SIG-M5 (cell line): Measurements from ENCODE around the gene SIK2.
"Not testable (repeated sequence)": the region's sequence is repeated elsewhere in the genome, so short reads cannot be mapped to it uniquely, and the experiment has no call there.

ENCODE experiments used
- DNase-seq: peaks from one replicate; lab custom pipeline; 2025; lab: John Stamatoyannopoulos, UW

The SIK2 gene

GRCh38 chr11:111698852-111699559, 96.8 kb downstream of the SIK2 start:
- DNase-seq: no peak

- DNase-seq: no peak
Measured at GRCh38 chr11:111699579-111700156, 97.4 kb downstream of the SIK2 start.

- no peak for DNase-seq
Measured at GRCh38 chr11:111700162-111700561, 97.9 kb downstream of the SIK2 start.

- DNase-seq: no peak
Measured at GRCh38 chr11:111702623-111703022, 100.4 kb downstream of the SIK2 start.

- no peak for DNase-seq
Measured at GRCh38 chr11:111703576-111703975, 101.3 kb downstream of the SIK2 start.

GRCh38 chr11:111707039-111707690, 104.9 kb downstream of the SIK2 start:
- no peak for DNase-seq

GRCh38 chr11:111707691-111708067, 105.4 kb downstream of the SIK2 start:
- no peak for DNase-seq

- DNase-seq: no peak
Measured at GRCh38 chr11:111714522-111714921, 112.3 kb downstream of the SIK2 start.

GRCh38 chr11:111715142-111715816, 113.0 kb downstream of the SIK2 start:
- no peak for DNase-seq

GRCh38 chr11:111717660-111718059, 115.4 kb downstream of the SIK2 start:
- DNase-seq: not testable (repeated sequence)

- DNase-seq: no peak
Measured at GRCh38 chr11:111718436-111718835, 116.2 kb downstream of the SIK2 start.

GRCh38 chr11:111718859-111719258, 116.6 kb downstream of the SIK2 start:
- DNase-seq: no peak

GRCh38 chr11:111719379-111719778, 117.1 kb downstream of the SIK2 start:
- no peak for DNase-seq

- DNase-seq: no peak
Measured at GRCh38 chr11:111720801-111721494, 118.7 kb downstream of the SIK2 start.

- no peak for DNase-seq
Measured at GRCh38 chr11:111722501-111722900, 120.3 kb downstream of the SIK2 start.

- DNase-seq: no peak
Measured at GRCh38 chr11:111723595-111723994, 121.3 kb downstream of the SIK2 start.

GRCh38 chr11:111724615-111725129, 122.4 kb downstream of the SIK2 start:
- no peak for DNase-seq

- DNase-seq: no peak
Measured at GRCh38 chr11:111725621-111726020, 123.4 kb downstream of the SIK2 start.

GRCh38 chr11:111726301-111726713, 124.1 kb downstream of the SIK2 start:
- no peak for DNase-seq

- DNase-seq: no peak
Measured at GRCh38 chr11:111727431-111727830, 125.2 kb downstream of the SIK2 start.

GRCh38 chr11:111729071-111729830, 127.0 kb downstream of the SIK2 start:
- DNase-seq: no peak
